Spleen (tissue), 11 donors: Measurements from ENCODE around the gene RBMXL2. TPM values are rescaled to one million over a fixed set of nuclear protein-coding genes. Genes with fewer than 3 reads are reported as not detected.

ENCODE experiments used
- DNase-seq: peaks from one replicate; pipeline ENCODE4 v3.0.0-alpha.2; 2020
- H3K27ac ChIP-seq, 8 donors: fragments of 200-600 bp; sonication (generic) in 7 of 8; 1 replicate in 4 of 8; 2 replicates in 4 of 8; pipeline versions ENCODE4 v1.5.0 to v1.8.0; 2016 to 2021; ENCODE audit warnings: inconsistent platforms in 4 of 8, mild to moderate bottlenecking in 4 of 8, moderate library complexity in 1 of 8
- H3K27me3 ChIP-seq, 7 donors: fragments of 200-600 bp; sonication (generic) in 6 of 7; replicated peaks in 1 of 7; 1 replicate in 4 of 7; 2 replicates in 3 of 7; pipeline versions ENCODE4 v1.5.0 to v1.8.0; 2016 to 2021; ENCODE audit warnings: inconsistent platforms in 3 of 7, mild to moderate bottlenecking in 1 of 7
- H3K36me3 ChIP-seq, 6 donors: fragments of 200-600 bp; sonication (generic) in 5 of 6; 1 replicate in 4 of 6; 2 replicates in 2 of 6; pipeline versions ENCODE4 v1.5.0 to v1.8.0; 2016 to 2021; ENCODE audit warnings: inconsistent platforms in 2 of 6
- H3K4me1 ChIP-seq, 6 donors: fragments of 200-600 bp; sonication (generic) in 5 of 6; 1 replicate in 3 of 6; 2 replicates in 3 of 6; pipeline versions ENCODE4 v1.5.0 to v1.8.0; 2016 to 2021; ENCODE audit warnings: inconsistent platforms in 3 of 6
- H3K4me3 ChIP-seq, 8 donors: fragments of 200-600 bp; sonication (generic) in 7 of 8; 1 replicate in 4 of 8; 2 replicates in 4 of 8; pipeline versions ENCODE4 v1.5.0 to v1.8.0; 2016 to 2021; ENCODE audit warnings: inconsistent platforms in 4 of 8, mild to moderate bottlenecking in 4 of 8, moderate library complexity in 2 of 8
- H3K9me3 ChIP-seq, 8 donors: fragments of 200-600 bp; sonication (generic) in 7 of 8; 1 replicate in 4 of 8; 2 replicates in 4 of 8; pipeline versions ENCODE4 v1.5.0 to v1.8.0; 2016 to 2021; ENCODE audit warnings: inconsistent platforms in 4 of 8
- POLR2A ChIP-seq, 3 donors: fragments of 450-650 bp; IDR thresholded peaks; one replicate each; pipeline ENCODE4 v1.5.1; 2017; ENCODE audit warnings: antibody characterized with exemption in 3 of 3, mild to moderate bottlenecking in 1 of 3
- POLR2AphosphoS5 ChIP-seq, 3 donors: sonication (generic); formaldehyde crosslinking; IDR thresholded peaks; one replicate each; pipeline ENCODE4 v1.5.1; 2017; ENCODE audit warnings: antibody characterized with exemption in 3 of 3
- WGBS, 5 donors: extraction: QIAGEN DNeasy Blood & Tissue Kit in 3 of 5; methylation state at CpG; one replicate each; pipeline versions ENCODE4 v1.1.5 to v1.1.7; 2013 to 2018; 5-methylcytosine and 5-hydroxymethylcytosine counted together
- intact Hi-C: fragments of 100-400 bp; cut with DNase I; formaldehyde crosslinking; loops from one replicate; pipeline ENCODE4 v1.15.0; 2023; ENCODE audit warnings: low total_unique reads
- polyA plus RNA-seq, 3 donors: library from polyadenylated mRNA; stranded (reverse); fragments of 200-250 nt; gene quantifications; one replicate each; pipeline ENCODE4 v1.2.1, GENCODE V29; 2013
- total RNA-seq, 7 donors: library from RNA; depleted of rRNA in 3 of 7; stranded (reverse); fragments of >200 nt in 3 of 7; fragmentation: NEBNext Ultra II Directional in 4 of 7; extraction: Animal tissue kit (Norgen Biotek cat#: 25700) in 4 of 7; gene quantifications; one replicate each; pipeline versions ENCODE4 v1.1.0 to v1.2.1, GENCODE V29; 2016 to 2021
- donor health status: healthy with polysubstance abuse.
- donor health status: DM: no; HTN: no; CAD: no; lungs with moderate emphysema.
- donor health status: DM: no; HTN: no; CAD: no.
- donor health status: Bipolar disorder and iron deficiency.
- donor health status: healthy.
- donor health status: DM: no; HTN: no; CAD: no.
- donor health status: DM: yes; HTN: yes; CAD: no.

RBMXL2 gene
- total and polyA plus RNA-seq, 10 donors = 0.20 to 0.52 (median 0.45) TPM; not detected in 6

- peaks cover 0 to 5% (median 0%) of the 10 kb centered on the region in 7 donors for H3K27me3 ChIP-seq
- no peaks in the 10 kb centered on the region for H3K4me1 ChIP-seq
- TF ChIP-seq POLR2AphosphoS5 (IDR thresholded peaks at IDR 0.05) = no peak
- TF ChIP-seq POLR2A (IDR thresholded peaks at IDR 0.05) = no peak
- no peaks in the 10 kb centered on the region for H3K9me3 ChIP-seq
- no peak overlapping the region for H3K27ac ChIP-seq
- H3K4me3 ChIP-seq = no peak overlapping the region
- H3K36me3 ChIP-seq = no peaks in the 10 kb centered on the region
- no peak for DNase-seq
- 81 to 93% (median 89%) methylated on average over 1 of the region's 1 CpG for WGBS, 5 donors
- intact Hi-C loops = no loop called here
Measured at GRCh38 chr11:7138051-7138450, 49.3 kb downstream of the RBMXL2 start.

Other genes with a start within 250 kb of the RBMXL2 start
- gene OR10A5, start 243.3 kb upstream of the RBMXL2 start, total RNA-seq = not detected
- not detected for gene OR10A5, start 243.3 kb upstream of the RBMXL2 start, polyA plus RNA-seq
- not detected for gene OR10A2, start 225.9 kb upstream of the RBMXL2 start, total RNA-seq
- not detected for gene OR10A2, start 225.9 kb upstream of the RBMXL2 start, polyA plus RNA-seq
- gene OR10A4, start 212.4 kb upstream of the RBMXL2 start, total RNA-seq = not detected
- gene OR10A4, start 212.4 kb upstream of the RBMXL2 start, polyA plus RNA-seq = not detected
- gene OR2D2, start 196.5 kb upstream of the RBMXL2 start, total RNA-seq = under 1 TPM in 4 of 7 donors, not detected in 3; 0.43 to 0.94 (median 0.58) TPM
- gene OR2D2, start 196.5 kb upstream of the RBMXL2 start, polyA plus RNA-seq = not detected
- gene OR2D3, start 168.0 kb upstream of the RBMXL2 start, total RNA-seq = not detected
- not detected for gene OR2D3, start 168.0 kb upstream of the RBMXL2 start, polyA plus RNA-seq
- 1 to 10 TPM; 2.6 to 8.4 (median 4.5) TPM for gene ZNF215, start 162.6 kb upstream of the RBMXL2 start, total RNA-seq
- 1 to 10 TPM in 1 of 3 donors, under 1 TPM in 2; 0.26 to 1.3 (median 0.54) TPM for gene ZNF215, start 162.6 kb upstream of the RBMXL2 start, polyA plus RNA-seq
- 1 to 10 TPM in 2 of 7 donors, under 1 TPM in 4, not detected in 1; 0.34 to 1.5 (median 0.67) TPM for gene ZNF214, start 68.7 kb upstream of the RBMXL2 start, total RNA-seq
- gene ZNF214, start 68.7 kb upstream of the RBMXL2 start, polyA plus RNA-seq = under 1 TPM; 0.06 to 0.29 (median 0.11) TPM
- gene NLRP14, start 68.5 kb upstream of the RBMXL2 start, total RNA-seq = 1 to 10 TPM in 2 of 7 donors, under 1 TPM in 5; 0.17 to 1.5 (median 0.28) TPM
- under 1 TPM in 1 of 3 donors, not detected in 2; 0.02 TPM for gene NLRP14, start 68.5 kb upstream of the RBMXL2 start, polyA plus RNA-seq
- under 1 TPM in 3 of 7 donors, not detected in 4; 0.10 to 0.39 (median 0.14) TPM for gene SYT9, start 162.9 kb downstream of the RBMXL2 start, total RNA-seq
- under 1 TPM; 0.02 to 0.06 (median 0.02) TPM for gene SYT9, start 162.9 kb downstream of the RBMXL2 start, polyA plus RNA-seq